T-helper 1 cell treated with Interleukin-12 subunit alpha and Interleukin-12 subunit beta and Interleukin-4 antibody, amounts not matched to agents 30 ng/mL and 1 ng/mL, for 36 hours (primary cell): Measurements from ENCODE around the gene UQCRC1. TPM values are rescaled to one million over a fixed set of nuclear protein-coding genes. Genes with fewer than 3 reads are reported as not detected.

Experiments used
- intact Hi-C: fragments of 100-400 bp; cut with micrococcal nuclease; formaldehyde crosslinking; loops from one replicate; pipeline ENCODE4 v1.15.1; 2024
- total RNA-seq: library from RNA; stranded (reverse); gene quantifications from 2 replicates; pipeline ENCODE4 v1.2.3, GENCODE V29; 2022

The UQCRC1 gene
- total RNA-seq: 143 and 146 TPM in 2 replicates

DNA sequence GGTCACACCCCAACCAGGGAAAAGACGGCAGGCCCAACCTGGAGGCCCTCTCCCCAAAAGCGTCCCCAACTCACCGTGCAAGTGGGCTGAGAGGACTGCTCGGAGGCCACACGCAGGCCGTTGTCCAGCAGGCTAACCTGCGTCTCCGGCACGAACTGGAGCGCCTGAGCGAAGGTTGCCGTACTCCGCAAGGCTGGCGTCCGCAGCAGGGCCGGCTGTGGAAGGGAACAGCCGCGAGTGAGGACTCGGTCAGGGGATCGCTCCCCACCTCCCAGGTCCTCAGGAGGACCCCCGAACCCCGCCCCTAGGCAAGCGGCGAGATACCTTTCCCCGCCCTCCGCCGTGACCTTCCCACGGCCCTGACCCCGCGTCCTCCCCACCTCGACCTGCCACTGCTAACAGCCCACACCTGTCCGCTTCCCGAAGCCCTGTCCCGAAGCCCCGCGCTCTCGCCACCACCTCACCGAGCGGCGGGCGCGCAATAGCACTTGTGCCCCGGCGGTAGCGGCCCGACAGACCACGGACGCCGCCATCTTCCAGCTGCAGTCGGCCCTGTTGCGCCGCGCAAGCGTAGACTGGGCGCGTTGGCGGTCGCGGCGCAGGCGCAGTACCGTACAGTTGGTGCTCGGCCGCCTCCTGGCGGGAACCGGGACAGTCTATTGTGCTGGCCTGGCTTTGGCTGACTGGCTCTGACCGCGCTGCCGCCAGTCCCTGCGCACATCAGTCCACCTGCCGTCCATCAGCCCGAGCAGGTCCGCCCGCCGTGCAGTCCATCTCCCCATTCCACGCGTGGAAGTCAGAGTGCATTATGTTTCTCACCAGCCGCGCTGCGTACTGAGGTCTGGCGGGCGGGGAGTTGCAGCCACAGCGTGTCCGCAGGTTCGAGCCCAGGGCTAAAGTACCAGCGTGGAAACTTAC is at the start of gene UQCRC1:
Gene UQCRC1, minus strand, starts transcription at position 559 of the 918 bp plus-strand sequence. Its CDS starts 26 bp downstream, at position 533.
- intact Hi-C loops: loop anchor here (1.0 to 2.0 kb wide), 13 partner anchors 26 to 369 kb away; partner anchors contain the start of genes CCDC51, IP6K2, NCKIPSD and NME6

DNA sequence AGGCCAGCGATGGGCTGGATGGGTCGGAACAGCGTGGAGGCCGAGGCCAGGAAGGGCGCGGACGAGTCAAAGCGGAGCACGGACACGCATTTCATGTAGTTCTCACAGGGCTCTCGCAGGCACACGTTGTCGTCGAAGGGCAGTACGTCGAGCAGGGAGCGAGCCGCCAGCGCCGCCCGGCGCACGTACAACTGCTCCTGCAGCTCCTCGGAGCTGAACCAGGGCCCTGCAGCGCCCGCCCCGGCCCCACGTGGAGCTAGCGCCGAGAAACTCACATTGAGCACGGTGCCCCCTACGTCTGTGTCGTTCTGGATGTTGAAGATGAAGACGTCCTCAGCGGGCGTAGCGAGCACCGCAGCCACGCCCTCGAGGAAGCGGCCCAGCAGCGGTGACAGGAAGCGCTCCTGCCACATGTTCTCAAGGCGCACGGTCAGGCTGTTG is 47.4 kb upstream of the UQCRC1 start:
- intact Hi-C loops: loop anchor here (1.0 to 5.0 kb wide), 8 partner anchors 7 to 1642 kb away; partner anchors contain the start of genes HYAL3, IP6K2, NAA80 and NME6

DNA sequence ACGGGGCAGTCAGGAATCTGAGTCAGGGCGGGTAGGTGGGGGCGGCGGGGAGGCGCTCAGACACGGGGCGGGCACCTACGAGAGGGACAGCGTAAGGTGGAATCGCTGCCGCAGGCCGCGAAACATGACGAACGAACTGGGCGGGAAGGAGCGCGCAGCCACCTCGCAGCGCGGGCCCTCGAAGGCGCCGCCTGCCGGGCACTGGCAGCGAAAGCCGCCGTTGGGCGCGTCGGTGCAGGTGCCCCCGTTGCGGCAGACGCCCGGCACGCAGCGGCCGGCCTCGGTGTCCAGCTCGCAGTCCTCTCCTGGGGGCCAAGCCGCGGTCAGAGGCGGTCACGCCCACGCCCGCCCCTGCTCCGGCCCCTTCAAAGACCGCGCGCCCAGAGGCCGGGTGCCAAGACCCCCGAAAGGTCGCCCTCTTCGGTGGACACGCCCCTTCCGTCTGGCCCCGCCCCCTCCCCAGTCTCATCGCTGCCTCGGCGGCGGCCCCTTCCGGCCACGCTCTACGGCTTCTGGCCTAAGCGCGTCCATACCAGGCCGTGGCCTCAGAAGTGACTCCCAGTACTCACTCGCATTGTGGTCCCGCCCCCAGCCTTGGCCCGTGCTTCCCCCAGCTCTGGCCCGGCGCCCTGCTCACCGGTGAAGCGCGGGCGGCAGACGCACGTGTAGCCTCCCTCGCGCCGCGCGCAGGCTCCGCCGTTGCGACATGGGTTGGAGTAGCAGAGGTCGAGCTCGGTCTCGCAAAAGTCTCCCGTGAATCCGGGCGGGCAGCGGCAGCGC is 46.8 kb upstream of the UQCRC1 start:
- intact Hi-C loops: loop anchor here (1.0 to 5.0 kb wide), 8 partner anchors 8 to 1643 kb away; partner anchors contain the start of genes HYAL3, IP6K2, NAA80 and NME6

GRCh38 chr3:48655606-48656005 is 46.2 kb upstream of the UQCRC1 start:
- intact Hi-C loops: loop anchor here (1.0 to 5.0 kb wide), 8 partner anchors 9 to 1643 kb away; partner anchors contain the start of genes HYAL3, IP6K2, NAA80 and NME6

- intact Hi-C loops: loop anchor here (5.0 kb wide), 1 partner anchor 353 kb away; the partner anchor contains the start of gene NME6
Observed at GRCh38 chr3:48655063-48655462, 45.6 kb upstream of the UQCRC1 start.

- intact Hi-C loops: no loop called here
Observed at GRCh38 chr3:48652923-48653715, 43.7 kb upstream of the UQCRC1 start.

- intact Hi-C loops: no loop called here
Observed at GRCh38 chr3:48651771-48652170, 42.3 kb upstream of the UQCRC1 start.

- intact Hi-C loops: no loop called here
Observed at GRCh38 chr3:48650723-48651122, 41.3 kb upstream of the UQCRC1 start.

- intact Hi-C loops: no loop called here
Observed at GRCh38 chr3:48648188-48648850, 38.9 kb upstream of the UQCRC1 start.

DNA sequence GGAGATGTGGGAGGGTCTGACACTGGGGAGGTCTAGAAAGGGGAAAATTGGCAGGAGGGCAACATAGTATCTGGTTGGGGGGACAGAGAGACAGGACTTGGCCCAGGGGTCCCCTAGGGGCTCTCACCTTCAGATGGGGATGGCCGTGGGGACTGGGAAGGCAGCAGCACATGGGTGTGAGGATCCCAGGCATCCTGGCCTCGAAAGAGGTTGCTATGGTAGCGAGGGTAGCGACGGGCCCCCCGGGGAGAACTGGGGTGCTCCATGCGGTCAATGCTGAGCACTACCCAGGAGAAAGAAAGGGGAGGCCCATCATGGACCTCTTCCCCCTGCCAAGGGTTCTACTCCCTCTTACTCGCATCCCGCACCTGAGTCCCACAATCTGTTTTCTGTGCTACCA is 38.3 kb upstream of the UQCRC1 start:
- intact Hi-C loops: no loop called here

DNA sequence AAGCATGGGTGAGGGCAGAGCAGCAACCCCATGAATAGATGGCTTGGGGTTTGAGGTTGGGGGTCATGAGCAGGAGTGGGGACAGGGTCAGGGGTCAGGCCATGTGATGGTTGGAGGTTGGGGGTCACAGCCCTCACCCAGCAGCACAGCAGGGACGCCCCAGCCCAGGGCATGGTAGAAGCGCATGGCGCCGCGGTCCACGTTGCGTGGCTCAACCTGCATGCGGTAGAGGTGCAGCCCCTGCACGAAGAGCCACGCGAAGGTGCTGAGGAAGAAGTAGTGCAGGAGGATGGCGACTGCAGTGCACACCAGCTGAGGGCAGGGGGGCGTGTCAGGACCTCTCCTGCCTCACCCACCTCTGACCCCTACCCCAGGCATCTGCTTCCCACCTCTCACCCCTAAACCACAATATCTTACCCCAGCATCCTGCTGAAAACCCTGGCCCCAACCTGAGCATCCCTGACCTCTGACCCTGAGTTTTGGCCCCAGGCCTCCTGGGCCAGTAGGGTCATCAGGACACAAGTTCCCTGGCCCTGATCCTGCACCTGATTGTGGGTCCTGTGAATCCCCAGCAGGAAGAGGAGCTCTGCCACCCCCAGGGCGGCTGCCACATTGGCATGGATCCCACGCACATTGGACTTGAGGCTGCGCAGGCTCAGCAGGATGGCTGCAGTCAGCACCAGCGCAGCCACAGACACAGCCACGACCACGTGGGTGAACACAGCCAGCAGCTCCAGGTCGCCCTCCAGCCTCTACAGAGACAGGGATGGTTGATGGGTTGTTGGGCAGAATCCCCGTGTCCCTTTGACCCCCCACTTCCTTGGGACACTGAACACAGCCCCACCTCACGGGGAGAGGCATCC is 35.7 kb upstream of the UQCRC1 start:
- intact Hi-C loops: no loop called here

DNA sequence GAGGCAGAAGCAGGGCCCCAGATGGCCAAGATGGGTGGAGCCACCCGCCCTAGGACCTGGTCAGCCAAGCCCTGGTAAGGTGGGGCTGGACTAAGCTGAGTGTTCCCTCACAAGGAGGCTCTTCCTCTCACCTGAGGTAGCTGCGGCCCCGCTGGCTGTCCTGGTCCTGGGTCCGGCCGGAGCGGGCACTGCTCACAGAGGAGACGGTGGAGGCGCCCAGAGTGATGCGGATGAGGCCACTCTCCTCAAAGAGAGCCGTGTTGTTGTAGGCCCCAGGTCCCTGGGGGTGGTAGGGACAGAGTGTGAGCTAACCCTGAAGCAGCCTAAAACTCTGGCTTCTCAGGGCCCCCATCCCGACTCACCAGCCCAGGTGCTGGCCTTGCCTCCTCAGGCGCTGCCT is 33.2 kb upstream of the UQCRC1 start:
- intact Hi-C loops: no loop called here

- intact Hi-C loops: no loop called here
Observed at GRCh38 chr3:48641396-48641795, 31.9 kb upstream of the UQCRC1 start.

DNA sequence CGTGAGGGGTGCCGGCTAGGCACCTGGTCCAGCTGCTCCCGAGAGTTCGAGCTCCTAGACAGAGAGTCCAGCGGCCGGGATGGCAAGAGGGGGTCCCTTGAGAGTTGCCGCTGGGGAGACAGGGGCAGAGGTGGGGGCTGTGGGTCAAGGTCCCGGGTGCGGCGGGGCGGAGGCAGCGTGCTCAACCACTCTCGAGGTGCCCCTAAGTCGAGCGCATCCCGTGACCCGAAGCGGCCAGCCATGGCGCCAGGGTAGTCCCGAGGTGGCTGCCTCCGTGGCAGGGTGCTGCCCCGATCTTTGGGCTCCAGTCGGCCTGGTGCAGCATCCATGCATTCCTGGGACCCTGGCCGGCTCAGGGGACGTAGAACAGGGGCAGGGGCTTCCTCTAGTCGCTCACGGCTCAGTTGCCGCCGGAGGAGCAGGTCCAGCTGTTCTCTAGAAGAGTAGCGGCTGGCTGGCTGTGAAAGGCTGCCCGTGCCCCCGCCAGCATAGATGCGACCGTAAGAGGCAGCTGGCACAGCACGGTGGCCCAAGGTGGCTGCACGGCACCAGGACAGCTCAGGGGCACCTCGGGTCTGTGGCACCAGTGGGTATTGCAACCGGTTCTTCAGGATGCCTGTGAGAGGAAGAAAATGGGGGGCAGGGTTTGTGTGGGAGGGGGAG is 30.6 kb upstream of the UQCRC1 start:
- intact Hi-C loops: loop anchor here (10.0 kb wide), 1 partner anchor 165 kb away; no protein-coding TSS in a partner anchor

DNA sequence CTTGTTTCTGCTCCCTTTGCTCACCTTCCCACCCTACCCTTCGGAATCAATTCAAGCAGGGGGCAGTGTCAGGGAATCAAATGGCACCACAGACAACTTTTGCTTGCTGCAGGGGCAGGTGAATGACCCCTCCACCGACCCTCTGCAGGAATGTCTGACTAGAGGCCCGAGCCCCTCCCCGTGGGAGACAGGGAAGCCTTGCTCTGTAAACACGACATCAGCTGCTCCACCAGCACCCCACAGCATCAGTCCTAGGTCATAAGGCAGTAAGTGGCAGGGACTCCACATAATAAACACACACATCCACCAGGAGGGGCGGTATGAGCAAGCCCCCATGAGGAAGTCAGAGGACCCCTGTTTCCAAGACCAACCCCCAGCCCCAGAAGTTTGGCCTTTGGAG is 27.9 kb upstream of the UQCRC1 start:
- intact Hi-C loops: loop anchor here (10.0 kb wide), 1 partner anchor 163 kb away; no protein-coding TSS in a partner anchor

DNA sequence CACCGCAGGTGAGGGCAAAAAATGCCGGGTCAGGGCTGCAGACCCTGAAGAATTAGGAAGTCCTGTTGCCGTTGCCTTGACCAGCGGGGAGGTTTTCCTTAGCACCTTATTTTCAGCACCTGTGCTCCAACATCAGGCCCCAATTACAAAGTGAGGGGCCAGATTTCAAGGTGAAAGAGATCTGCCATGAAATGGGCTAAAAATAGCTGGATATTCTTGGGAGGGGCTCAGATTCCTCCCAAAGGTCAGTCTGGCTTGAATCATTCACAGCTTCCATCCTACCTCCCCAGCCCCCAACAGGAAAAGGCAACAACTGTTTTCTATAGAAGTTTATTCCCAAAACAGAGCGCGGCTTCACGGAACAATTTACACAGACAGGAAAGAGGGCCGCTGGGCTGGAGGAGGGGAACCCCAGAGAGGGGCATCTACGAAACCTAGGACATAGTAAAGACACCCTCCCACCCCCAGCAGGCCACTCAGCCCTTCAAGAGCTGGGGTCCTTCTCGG is 26.8 kb upstream of the UQCRC1 start:
- intact Hi-C loops: loop anchor here (10.0 kb wide), 1 partner anchor 161 kb away; no protein-coding TSS in a partner anchor

DNA sequence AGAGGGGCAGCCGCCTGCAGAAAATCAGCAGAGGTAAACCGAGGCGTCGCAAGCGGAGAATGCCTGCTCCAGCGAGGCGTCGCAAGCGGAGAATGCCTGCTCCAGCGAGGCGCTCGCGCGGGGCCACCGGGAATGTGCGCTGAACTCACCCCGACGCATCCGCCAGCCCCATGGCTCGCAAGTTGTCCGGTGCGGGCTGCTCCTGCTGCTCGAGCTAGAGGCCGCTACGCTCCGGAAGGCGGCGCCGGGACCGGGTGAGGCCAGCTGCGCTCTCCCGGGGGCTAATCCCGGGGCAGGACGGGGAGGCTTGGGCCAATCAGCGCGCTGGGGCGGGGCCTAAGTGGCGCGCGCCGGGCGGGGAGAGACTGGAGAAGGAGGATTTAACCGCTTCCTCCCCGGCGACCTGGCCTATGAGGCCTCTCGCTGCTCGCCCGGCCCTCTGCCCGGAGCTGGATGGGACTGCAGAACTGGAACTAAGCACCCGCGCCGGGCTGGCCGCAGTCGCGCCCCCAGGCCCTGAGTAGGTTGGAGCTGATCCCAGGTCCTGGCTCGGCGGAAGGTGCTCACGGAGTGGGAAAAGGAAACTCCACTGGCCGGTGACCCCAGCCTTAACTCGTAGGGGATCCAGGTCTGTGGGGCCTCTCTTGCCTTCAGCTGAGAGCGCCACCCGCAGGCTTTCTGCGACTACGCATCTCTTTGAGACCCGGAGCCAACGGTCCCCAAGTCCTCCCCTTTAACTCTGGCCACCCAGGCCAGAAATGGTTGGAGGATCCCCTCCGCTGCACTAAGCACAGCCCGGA is 26.0 kb upstream of the UQCRC1 start, which contains the start of gene SLC26A6:
Gene SLC26A6, minus strand, starts transcription at position 240 of the 800 bp plus-strand sequence. Its CDS starts 68 bp downstream, at position 172.
- intact Hi-C loops: loop anchor here (1.0 to 10.0 kb wide), 9 partner anchors 21 to 447 kb away; partner anchors contain the start of genes CDC25A, IP6K2 and UQCRC1
